Stimulated activated CD8-positive, alpha-beta memory T cell treated with anti-CD3 and anti-CD28 coated beads, Interleukin-15, amount 100 ng/mL, for 48 hours (primary cell): Measurements from ENCODE around the gene DLX3.

Experiments used
- DNase-seq, 2 donors: peaks; one replicate each; pipeline ENCODE4 v3.0.0-alpha.2; 2020; ENCODE audit warnings: low read depth in 2 of 2

The DLX3 gene

DNA sequence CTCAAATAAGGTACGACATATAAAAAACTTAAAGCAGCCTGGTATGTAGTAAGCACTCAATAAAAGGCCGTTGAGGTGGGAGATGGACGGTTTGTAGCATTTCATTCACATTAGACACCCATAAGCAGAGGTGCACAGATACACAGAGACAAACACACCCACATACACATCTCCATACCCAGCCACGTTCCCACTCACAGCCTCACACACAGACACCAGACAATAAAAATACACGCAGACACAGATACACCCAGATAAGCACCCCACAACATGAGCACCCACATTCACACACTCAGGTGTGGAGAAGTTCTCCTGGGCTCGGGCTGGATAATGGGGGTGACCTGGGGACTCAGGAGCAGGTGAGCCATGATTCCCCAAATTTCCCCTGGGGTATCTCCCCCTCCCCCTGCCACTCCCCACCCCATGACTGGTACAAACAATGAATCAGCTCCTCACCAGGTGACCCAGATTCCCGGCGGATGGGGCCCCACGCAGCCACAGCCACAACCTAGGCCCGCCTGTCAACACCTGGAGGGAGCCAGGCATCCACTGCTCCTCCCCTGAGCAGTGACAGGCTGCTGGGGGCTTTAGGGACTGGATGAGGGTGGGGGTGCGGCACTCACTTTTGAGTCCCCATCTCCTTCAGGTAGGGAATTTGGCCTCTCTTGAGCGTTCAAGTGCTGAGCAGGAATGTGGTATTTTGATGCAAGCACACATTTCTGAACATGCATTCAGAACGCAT is 2.7 kb downstream of the DLX3 start:
- no peak for DNase-seq

DNA sequence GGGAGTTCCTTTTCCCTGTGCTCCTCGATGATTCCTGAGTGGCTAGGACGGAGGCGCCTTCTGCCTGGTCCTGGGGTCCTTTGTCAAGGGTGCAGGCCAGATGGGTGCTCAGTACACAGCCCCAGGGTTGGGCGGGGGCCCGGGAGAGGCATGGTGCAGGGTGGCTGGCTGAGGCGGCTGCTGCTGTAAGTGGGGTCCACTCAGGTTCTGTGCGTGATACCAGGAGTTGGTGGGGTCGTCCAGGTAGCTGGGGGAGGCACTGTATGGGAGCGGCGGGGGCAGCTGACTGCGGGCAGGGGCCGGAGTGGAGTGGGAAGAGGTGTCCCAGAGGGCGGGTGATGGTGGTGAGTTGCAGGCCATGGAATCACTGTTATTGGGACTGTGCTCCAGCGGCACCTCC is 3.6 kb downstream of the DLX3 start:
- DNase-seq = no peak

DNA sequence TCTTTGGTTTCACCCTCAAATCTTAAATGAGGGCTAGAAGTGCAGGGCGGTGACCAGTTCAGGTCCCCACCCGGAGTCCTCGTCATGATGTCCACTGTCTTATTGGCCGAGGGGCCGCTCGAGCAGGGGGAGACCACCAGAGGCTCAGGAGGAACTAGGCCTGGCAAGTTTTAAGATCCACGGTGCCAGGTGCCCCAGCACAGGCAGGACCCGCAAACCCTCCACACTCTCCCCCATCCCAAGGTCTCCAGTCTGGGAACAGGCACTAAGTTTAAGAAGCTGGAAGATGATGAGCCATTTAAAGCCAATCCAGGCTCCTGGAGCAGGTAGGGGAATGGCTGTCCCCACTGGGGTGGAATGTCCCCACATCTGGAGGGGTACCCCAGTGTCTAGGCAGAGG is 4.1 kb downstream of the DLX3 start:
- no peak for DNase-seq

DNA sequence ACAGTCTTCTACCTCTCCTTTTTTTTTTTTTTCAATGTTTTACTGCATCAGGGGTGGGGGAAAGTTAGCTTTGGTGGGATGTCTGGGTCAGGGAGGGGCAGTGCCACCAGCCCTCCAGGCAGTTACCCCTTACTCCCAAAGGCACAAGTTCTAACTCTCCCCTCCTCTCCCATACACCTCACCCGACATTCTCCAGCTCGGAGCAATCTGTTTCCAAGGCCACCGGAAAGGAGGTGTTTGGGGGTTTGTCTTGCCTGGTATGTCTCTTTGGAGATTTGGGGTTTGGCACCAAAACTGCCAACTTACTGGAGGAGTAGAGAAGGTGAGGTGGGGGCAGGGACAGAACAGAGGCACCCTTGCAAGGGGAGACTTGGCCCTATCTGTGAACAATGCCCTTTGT is 4.7 kb downstream of the DLX3 start:
- no peak for DNase-seq

DNA sequence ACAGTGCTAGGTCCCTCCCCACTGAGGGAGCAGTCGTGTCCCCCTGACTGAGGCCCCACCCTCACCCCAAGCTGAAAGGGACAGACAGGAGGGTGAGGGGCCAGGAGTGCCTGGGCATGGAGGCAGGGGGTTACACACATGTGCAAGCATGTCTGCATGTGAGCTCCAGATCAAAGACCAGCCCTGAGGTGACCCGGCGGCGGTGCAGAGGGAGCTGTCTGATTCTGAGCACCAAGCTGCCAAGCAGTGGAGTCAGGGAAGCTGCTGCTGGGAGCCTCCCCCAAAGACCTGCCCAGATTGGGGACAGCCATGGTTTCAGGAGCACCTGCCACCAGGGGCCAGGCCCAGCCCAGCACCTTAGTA is 5.5 kb downstream of the DLX3 start:
- DNase-seq = no peak

DNA sequence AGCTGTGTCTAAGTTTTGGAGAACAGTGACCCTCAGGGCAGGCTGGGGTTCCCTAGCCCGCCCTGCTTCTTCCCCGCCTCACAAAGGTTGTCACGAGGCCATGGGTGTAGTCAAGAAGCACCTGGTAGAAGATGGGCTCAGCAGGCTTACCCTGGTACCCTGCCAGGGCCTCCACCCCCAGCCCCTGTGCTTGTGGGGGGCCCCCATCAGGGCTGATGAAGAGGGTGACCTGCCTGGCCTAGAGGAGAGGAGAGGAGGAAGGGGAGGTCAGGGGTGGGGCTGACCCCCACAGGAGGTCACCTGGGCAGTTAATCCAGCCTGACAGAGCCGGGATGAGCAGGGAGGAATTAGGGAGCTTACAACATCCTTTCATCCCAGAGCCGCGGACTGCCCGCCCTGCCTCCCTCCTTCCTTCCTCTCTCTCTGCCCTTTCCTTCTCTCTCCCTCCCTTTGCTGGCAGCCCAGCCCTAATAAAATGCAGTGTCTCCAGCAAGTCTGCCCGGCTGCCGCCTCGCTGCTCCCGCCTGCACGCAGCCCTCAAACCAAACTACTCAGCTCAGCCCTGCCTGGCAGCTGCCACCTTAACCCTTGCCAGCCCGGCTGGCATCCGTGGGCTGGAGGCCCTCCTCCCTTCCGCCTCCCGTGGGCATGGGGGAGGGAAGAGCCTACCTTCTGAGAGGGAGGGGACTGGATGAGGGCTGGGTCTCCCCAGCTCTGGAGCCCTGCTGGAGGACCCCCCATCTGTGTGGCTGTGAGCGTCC is 7.2 kb downstream of the DLX3 start:
- no peak for DNase-seq

DNA sequence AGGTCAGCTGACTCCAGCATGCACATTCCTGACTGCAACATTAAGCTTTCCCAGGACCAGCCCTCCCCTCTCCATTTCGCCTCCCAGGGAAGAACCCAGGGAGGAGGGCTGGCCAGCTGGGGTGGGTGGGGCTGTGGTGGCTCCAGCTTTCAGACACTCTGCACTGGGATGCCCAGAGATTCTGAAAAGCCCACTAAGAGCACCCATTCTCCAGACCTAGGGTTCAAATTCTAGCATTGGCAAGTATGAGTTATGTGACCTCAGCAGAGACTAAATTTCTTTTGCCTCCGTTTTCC is 7.8 kb downstream of the DLX3 start:
- DNase-seq = no peak

DNA sequence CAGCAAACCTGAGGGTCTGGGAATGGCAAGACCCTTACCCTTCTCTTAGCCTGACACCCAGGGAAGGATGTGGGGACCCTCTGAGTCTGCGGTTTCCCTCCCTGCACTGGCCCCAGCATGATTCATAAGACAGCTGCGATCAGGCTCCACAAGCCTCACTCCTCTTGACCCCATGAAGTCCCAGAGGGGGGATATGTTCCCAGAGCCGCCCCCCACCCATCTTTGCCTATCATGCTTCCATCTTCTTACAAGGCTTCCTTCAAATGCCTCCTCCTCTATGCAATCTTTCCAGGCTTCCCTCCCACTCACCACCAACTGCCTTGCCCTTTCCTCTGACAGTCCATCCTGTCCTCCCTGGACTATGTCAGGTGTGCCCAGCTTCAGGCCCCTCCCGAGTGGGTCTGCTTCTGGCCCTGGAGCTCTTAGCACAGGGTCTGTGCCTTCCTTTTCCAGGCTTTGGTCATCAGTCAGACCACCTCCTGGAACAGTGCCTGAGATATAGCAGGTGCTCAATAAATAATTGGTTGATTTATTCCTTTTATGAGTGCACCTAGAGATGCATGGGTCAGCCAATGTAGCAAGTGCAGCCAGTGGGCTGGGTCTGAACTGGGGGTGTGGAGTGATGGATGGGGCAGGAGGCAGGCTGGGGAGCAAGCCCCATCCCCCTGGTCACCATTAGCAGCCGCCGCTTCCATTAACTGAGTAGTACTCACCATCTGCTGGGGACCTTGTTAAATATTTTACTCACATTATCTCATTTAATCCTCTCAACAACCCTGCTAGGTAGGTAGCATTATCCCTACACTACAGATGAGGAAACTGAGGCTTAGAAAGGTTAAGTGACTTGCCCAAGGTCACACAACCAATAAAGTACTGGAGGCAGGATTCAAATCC is 8.4 kb downstream of the DLX3 start:
- no peak for DNase-seq

DNA sequence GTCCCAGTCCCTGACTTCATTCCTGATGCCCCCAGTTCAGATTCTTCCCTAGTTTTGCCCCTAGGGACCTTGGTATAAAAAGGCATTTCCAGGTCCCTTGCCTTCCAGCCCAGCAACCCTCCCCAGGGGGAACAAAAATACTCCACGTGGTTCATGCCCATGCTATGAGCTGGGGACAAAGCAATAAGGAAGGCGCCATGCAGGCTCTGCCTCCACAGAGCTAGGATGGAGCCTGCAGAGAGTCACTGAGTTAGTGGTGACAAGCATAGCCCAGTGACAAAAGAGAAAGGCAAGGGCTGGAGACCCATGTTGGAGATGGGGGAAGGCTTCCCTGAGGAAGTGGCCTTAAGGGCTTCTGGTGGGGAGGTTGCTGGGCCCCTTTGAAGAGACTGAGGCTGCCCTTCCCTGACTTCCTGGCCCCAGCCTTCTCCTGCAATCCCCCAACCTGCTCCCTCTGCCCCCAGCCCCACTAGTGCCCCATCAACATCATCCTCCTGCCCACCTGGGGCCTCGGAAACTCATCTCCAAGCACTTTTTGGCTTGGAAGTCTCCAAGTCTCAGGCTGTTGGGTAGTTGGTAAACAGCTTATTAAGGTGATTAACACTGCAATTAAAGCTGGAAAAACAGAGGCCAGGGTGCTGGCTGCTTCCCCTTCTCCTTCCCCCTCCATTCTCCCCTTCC is 9.6 kb downstream of the DLX3 start:
- no peak for DNase-seq

DNA sequence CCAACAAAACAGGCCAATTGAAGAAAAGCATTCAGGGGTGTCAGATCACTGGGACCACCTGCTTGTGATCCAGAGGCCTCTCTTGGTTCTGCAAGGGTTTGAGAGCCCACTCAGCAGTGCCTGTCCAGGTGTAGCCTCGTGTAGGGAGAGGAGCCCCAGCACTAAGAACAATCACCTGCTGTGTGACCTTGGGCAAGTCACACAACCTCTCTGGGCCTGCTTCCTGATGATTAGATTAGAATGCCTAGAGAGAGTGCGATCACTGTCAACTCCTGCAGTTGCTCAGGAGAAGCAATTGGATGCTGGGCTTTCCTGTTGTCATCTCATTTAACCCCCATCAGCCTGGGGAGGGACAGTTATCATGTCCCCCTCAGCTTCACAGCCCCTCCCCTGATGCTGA is 10.2 kb downstream of the DLX3 start:
- DNase-seq = no peak

DNA sequence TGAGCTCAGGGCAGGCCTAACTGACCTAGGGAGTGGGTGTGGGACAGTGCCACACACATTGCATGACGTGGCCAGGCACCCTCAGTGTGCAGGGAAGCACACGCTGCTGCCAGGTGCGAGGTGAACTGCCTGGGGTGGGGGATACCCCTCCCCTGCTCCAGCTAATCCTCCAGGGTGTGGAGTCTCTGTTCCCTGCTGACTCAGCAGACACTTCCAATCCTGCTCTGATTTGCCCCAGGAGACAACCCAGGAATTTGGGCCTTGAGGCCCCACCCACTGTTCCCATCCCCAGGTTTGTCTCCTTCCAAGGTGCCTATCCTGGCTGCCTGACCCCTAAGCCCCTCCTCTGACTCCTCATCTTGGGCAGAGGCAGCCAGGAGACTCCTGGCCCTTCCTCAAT is 10.7 kb downstream of the DLX3 start:
- no peak for DNase-seq

DNA sequence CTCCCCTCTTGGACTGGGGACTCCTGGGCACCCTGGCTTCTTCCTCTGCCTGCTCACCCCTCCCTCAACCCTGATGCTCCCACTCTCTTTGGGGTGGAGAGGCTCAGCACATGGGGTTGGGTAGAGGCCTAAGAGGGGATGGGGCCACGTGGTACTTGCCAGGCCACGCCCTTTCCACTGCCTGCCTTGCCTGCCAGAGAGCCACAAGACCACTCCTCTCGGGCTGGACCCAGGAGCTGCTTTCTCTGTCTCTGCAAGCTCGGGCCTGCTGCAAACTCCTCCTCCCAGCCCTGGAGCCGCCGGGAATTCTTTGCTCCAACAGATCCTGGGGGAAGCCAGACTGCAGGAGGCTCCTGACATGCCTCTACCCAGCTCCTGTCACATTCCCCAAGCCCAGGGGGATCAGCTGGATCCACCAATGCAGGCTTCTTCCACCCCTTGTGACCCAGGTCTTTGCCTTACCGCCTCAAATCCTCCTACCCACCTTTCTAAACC is 14.3 kb downstream of the DLX3 start:
- no peak for DNase-seq

DNA sequence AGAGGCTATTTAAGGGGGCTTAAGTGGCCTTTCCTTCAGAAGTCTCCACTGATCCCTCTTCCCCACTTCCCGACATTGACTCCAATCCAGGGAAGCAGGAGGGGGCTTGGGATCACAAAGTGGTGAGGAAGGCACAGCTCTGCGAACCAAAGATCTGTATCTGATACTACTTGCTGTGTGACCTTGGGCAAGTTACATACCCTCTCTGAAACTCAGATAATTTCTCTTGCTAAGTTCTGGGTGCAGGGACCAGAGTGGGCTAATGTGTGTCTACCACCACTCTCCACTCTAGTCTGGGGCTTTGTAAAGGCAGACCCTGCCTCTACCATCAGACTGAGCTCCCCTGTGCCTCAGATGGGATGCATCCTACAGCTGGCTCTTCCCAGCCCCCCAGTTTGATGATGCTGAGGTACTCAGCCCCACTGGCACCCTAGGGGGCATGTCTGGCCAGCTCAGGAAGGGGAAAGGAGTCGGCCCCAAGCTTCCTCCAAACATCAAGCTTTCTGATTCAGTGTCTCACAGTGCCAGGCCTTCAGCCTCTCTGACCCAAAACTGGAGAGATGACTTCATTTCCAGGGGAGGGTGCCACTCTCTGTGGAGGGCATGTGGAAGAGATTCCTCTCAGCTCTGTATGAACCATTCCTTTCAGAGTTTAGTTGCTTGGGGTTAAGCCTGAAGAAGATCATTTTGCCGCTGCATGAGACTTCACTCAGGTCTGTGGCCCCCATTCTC is 15.1 kb downstream of the DLX3 start:
- no peak for DNase-seq

DNA sequence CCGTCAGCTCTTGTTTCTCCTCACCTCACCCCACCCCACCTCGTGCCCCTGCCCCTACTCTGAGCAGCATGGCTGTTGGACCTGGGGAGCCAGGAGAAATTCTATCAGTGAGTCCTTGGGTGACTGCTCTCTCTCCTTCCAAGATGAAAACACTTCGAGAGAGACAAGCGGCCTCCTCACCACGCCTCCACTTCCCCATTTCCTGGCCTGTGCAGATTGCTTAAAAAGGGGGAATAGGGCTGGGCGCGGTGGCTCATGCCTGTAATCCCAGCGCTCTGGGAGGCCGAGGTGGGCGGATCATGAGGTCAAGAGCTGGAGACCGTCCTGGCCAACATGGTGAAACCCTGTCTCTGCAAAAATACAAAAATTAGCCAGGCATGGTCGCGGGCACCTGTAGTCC is 16.5 kb downstream of the DLX3 start:
- no peak for DNase-seq

DNA sequence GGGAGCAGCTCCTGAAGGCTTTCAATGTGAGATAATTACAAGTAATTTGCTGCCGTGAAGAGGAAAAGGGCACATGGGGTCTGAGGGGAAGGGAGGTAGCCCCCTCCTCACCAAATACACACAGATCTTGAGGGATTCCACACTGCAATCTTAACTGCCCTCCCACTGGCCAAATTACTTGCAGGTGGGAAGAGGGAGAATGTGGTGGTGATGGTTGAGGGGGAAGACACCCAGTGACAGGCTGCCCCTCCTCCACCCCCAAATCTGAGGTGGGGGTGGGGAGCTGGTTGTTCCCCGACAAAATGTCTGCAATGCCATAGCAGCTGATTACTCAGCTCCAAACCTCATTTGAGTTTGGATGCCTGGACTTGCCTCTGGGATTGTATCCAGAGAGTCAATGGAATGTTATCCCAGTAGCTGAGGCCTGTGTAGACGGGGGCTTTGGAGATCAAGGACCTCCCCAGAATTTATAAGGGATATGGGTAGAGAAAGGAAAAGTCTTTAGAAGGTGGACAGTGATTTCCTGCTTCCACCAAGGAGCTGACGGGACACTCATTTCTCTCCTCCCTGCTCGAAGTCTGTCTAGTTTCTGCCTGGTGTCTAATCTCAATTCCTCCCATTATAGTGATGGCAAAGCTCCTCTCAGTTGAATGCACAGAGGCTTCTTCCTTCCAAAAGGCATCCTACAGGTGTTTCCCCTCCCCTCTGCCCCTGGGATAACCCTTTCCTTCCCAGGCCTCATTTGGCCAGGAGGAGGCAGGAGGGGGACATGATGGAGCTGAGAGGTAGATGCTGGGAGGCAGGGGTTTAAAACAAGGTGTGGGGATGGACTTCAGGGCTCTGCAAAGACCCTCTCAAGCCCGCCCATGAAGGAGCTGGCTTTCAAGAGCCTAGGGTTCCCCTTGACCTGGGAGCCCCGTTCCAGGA is 17.3 kb downstream of the DLX3 start:
- no peak for DNase-seq

DNA sequence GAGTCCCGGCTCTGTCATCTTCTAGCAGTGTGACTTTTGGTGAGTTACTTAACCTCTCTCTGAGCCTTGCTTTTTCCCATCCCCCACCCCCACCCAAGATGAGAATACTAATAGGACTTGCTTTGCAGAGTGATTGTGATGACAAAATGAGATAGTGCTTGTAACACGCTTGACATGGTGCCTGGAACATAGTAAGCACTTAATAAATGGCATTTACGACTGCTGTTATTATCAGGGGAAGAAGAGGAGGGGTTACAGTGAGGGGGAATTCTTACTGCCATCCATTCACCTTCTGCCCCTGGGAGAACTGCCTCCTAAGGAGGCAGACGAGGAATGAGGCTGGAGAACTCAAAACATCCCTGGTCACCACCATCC is 18.2 kb downstream of the DLX3 start:
- DNase-seq = no peak

DNA sequence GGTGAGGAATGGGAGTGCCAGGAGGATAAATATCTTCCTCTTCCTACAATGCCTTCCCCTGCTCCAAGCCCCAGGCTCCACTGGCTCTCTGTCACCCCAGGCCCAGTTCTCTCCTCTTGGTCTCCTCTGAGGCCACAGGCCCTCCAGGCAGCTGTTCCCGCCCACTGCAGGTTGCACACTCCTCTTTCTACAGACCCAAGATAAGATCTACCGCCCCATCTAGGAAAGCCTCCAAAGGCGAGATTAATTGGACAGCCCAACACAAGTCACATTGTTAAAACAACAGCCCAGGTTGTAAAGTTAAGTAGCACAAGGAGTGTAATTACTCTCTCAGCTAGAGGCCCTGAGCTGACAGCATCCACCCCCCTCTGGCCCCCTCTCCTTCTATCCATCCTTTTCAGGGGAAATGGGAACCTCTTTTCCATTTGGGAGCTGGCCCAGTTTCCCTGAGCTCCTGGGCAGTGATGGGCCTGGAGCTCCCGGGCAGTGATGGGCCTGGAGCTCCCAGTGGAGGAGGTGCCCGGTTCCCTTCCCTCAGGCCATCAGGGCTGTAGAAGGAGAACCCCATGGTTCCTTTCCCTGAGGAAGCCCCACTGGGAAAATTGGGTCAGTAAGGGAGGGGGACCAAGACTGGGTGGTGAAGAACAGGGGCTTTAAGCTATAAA is 18.7 kb downstream of the DLX3 start:
- no peak for DNase-seq

DNA sequence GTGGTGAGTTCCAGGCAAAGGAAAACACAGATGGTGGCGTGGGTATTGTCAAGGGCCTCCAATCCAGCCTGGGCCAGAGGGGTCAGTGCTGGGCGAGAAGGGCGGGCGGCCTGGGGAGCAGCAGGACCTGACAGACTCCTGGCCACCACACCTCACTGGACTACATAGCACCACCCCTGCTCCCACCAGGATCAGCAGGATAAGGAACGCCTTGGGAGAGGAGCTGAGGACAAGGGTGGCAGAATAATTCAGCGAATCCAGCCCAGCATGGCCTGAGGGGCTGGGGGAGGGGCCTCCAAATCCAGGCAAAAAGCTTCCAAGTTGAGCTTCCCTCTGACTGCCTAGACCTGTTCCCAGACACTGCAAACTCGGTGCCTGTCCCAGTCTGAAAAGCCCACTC is 19.5 kb downstream of the DLX3 start:
- DNase-seq = no peak

DNA sequence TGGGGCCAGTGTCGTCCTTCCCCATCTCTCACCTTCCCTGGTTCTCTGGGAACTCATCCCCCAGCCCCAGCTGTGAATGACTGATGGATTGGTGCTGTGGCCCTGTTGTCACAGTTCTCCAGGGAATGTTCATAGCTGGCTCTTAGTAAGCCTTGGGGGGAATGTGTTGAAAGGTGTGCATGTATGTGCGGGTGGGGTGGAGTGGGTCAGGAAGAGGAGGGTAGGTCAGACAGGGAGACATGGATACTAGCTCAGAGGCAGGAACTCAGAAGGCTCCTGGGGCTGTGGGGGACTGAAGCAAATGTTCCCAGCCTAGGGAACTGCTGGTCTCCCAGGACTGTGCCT is 21.8 kb downstream of the DLX3 start:
- DNase-seq = no peak
